Stomach (tissue), 4 donors: ENCODE results near the gene SPDYE18.
"Not testable (repeated sequence)": the region's sequence is repeated elsewhere in the genome, so short reads cannot be mapped to it uniquely, and the experiment has no call there.

Experiments
- EP300 ChIP-seq: sonication (generic); formaldehyde crosslinking; IDR thresholded peaks from one replicate; pipeline ENCODE4 v1.6.1; 2017; ENCODE audit warnings: antibody characterized with exemption
- POLR2AphosphoS5 ChIP-seq, 3 donors: sonication (generic); formaldehyde crosslinking; IDR thresholded peaks; one replicate each; pipeline ENCODE4 v1.6.1; 2016; ENCODE audit warnings: antibody characterized with exemption in 3 of 3
- TF ChIP-seq, protein P1 (sequence below), 7 experiments: fragments of 450-650 bp in 4 of 7; fragments of 200-600 bp in 3 of 7; sonication (generic) in 3 of 7; IDR thresholded peaks; one replicate each; pipeline ENCODE4 v1.5.1; 2016 to 2019; ENCODE audit warnings: antibody characterized with exemption in 7 of 7, control low read depth in 2 of 7, mild to moderate bottlenecking in 1 of 7

GRCh38 chr7:77102671-77103070 is 40.3 kb upstream of the SPDYE18 start:
- TF ChIP-seq, protein P1, sequence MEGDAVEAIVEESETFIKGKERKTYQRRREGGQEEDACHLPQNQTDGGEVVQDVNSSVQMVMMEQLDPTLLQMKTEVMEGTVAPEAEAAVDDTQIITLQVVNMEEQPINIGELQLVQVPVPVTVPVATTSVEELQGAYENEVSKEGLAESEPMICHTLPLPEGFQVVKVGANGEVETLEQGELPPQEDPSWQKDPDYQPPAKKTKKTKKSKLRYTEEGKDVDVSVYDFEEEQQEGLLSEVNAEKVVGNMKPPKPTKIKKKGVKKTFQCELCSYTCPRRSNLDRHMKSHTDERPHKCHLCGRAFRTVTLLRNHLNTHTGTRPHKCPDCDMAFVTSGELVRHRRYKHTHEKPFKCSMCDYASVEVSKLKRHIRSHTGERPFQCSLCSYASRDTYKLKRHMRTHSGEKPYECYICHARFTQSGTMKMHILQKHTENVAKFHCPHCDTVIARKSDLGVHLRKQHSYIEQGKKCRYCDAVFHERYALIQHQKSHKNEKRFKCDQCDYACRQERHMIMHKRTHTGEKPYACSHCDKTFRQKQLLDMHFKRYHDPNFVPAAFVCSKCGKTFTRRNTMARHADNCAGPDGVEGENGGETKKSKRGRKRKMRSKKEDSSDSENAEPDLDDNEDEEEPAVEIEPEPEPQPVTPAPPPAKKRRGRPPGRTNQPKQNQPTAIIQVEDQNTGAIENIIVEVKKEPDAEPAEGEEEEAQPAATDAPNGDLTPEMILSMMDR (IDR thresholded peaks at IDR 0.05) = not testable (repeated sequence)
- not testable (repeated sequence) for TF ChIP-seq POLR2AphosphoS5 (IDR thresholded peaks at IDR 0.05); EP300
